Psoas muscle (tissue), 8 donors: Measurements from ENCODE around the gene NSUN3. TPM values are rescaled to one million over a fixed set of nuclear protein-coding genes. Genes with fewer than 3 reads are reported as not detected.

Experiments
- ATAC-seq, 4 donors: fragments of 200-7000 bp; cut with Tn5 transposase; one replicate each; pipeline ENCODE4 v1.9.1; 2020; ENCODE audit warnings: moderate library complexity in 3 of 4, mild to moderate bottlenecking in 2 of 4
- DNase-seq, 2 donors: peaks; one replicate each; pipeline ENCODE4 v3.0.0-alpha.2; 2020
- H3K27ac ChIP-seq: fragments of 200-600 bp; one replicate; pipeline ENCODE4 v1.8.0; 2022
- H3K27me3 ChIP-seq, 3 donors: fragments of 200-600 bp in 1 of 3; one replicate each; pipeline versions ENCODE4 v1.6.1 to v1.8.0; 2013 to 2022; ENCODE audit warnings: low read length in 2 of 3, mild to moderate bottlenecking in 2 of 3, moderate library complexity in 1 of 3; ENCODE audit not compliant: insufficient read depth in 3 of 3
- H3K36me3 ChIP-seq, 2 donors: fragments of 200-600 bp in 1 of 2; one replicate each; pipeline versions ENCODE4 v1.6.1 to v1.8.0; 2013 to 2022; ENCODE audit warnings: low read depth in 1 of 2, mild to moderate bottlenecking in 1 of 2, moderate library complexity in 1 of 2; ENCODE audit not compliant: insufficient read depth in 1 of 2
- H3K4me1 ChIP-seq: fragments of 200-600 bp; one replicate; pipeline ENCODE4 v1.8.0; 2022
- H3K4me3 ChIP-seq: fragments of 200-600 bp; one replicate; pipeline ENCODE4 v1.8.0; 2022; ENCODE audit warnings: mild to moderate bottlenecking
- H3K9me3 ChIP-seq: fragments of 200-600 bp; one replicate; pipeline ENCODE4 v1.8.0; 2022
- WGBS, 3 donors: extraction: QIAGEN DNeasy Blood & Tissue Kit; methylation state at CpG; one replicate each; pipeline versions ENCODE4 v1.1.6 to v1.1.7; 2013; 5-methylcytosine and 5-hydroxymethylcytosine counted together
- intact Hi-C, 2 donors: fragments of 100-400 bp; cut with DNase I; formaldehyde crosslinking; loops; one replicate each; pipeline versions ENCODE4 v1.11.0 to v1.14.2; 2022
- polyA plus RNA-seq, 3 donors: library from polyadenylated mRNA; stranded (reverse); fragments of 200-250 nt; gene quantifications; one replicate each; pipeline ENCODE4 v1.2.3, GENCODE V29; 2013
- total RNA-seq, 4 donors: library from RNA; stranded (reverse); fragmentation: NEBNext Ultra II Directional in 2 of 4; extraction: Animal tissue kit (Norgen Biotek cat#: 25700) in 2 of 4; gene quantifications; one replicate each; pipeline versions ENCODE4 v1.2.1 to v1.2.4, GENCODE V29; 2021 to 2023
- TF ChIP-seq, protein P1 (sequence below): fragments of 200-600 bp; IDR thresholded peaks from one replicate; pipeline ENCODE4 v1.8.0; 2022; ENCODE audit warnings: antibody characterized with exemption
- donor health status: healthy with polysubstance abuse.
- donor health status: DM: no; HTN: no; CAD: no; lungs with moderate emphysema.
- donor health status: Bipolar disorder and iron deficiency.
- donor health status: healthy.
- donor health status: DM: yes; HTN: yes; CAD: no.
- donor health status: DM: no; HTN: no; CAD: no.
- donor health status: DM: no; HTN: no; CAD: no.
- donor health status: DM: yes; HTN: yes; CAD: no.

The NSUN3 gene
- total and polyA plus RNA-seq, 7 donors = 1.5 to 4.1 (median 2.6) TPM

- intact Hi-C loops = loop anchor here (5.0 kb wide), 1 partner anchor 64 kb away; no protein-coding TSS in a partner anchor
- 81 to 88% (median 86%) methylated on average over 1 of the region's 1 CpG for WGBS, 3 donors
- no peaks in the 10 kb centered on the region for H3K27me3 ChIP-seq
- peaks cover 4% of the 10 kb centered on the region for H3K4me1 ChIP-seq
- TF ChIP-seq, protein P1, sequence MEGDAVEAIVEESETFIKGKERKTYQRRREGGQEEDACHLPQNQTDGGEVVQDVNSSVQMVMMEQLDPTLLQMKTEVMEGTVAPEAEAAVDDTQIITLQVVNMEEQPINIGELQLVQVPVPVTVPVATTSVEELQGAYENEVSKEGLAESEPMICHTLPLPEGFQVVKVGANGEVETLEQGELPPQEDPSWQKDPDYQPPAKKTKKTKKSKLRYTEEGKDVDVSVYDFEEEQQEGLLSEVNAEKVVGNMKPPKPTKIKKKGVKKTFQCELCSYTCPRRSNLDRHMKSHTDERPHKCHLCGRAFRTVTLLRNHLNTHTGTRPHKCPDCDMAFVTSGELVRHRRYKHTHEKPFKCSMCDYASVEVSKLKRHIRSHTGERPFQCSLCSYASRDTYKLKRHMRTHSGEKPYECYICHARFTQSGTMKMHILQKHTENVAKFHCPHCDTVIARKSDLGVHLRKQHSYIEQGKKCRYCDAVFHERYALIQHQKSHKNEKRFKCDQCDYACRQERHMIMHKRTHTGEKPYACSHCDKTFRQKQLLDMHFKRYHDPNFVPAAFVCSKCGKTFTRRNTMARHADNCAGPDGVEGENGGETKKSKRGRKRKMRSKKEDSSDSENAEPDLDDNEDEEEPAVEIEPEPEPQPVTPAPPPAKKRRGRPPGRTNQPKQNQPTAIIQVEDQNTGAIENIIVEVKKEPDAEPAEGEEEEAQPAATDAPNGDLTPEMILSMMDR = no peak
- H3K27ac ChIP-seq = no peak overlapping the region
- no peaks in the 10 kb centered on the region for H3K36me3 ChIP-seq
- DNase-seq = no peak
- no peaks in the 10 kb centered on the region for H3K9me3 ChIP-seq
- no peak for ATAC-seq
- no peak overlapping the region for H3K4me3 ChIP-seq
Measured at GRCh38 chr3:94065819-94066480, 3.1 kb downstream of the NSUN3 start.

- H3K36me3 ChIP-seq = no peaks in the 10 kb centered on the region
- WGBS, 3 donors = 73 to 80% (median 77%) methylated on average over 6 of the region's 6 CpGs
Measured at GRCh38 chr3:94066506-94067500, 3.9 kb downstream of the NSUN3 start.

GRCh38 chr3:94069194-94069813 lies 6.4 kb downstream of the NSUN3 start:
- WGBS, 3 donors = 49 to 64% (median 61%) methylated on average over 4 of the region's 4 CpGs
- no peak overlapping the region for H3K4me3 ChIP-seq
- intact Hi-C loops = loop anchor here (5.0 kb wide), 1 partner anchor 67 kb away; no protein-coding TSS in a partner anchor
- ATAC-seq = no peak
- H3K36me3 ChIP-seq = no peaks in the 10 kb centered on the region
- H3K4me1 ChIP-seq = no peaks in the 10 kb centered on the region
- no peak overlapping the region for H3K27ac ChIP-seq
- no peaks in the 10 kb centered on the region for H3K27me3 ChIP-seq
- TF ChIP-seq, protein P1 = peak; percentile 61
- no peak for DNase-seq
- H3K9me3 ChIP-seq = no peaks in the 10 kb centered on the region

More at GRCh38 chr3:94066506-94067500, 3.9 kb downstream of the NSUN3 start:
- peaks cover 4% of the 10 kb centered on the region for H3K4me1 ChIP-seq
- no peaks in the 10 kb centered on the region for H3K9me3 ChIP-seq
- ATAC-seq (no peak), DNase-seq (no peak)
- intact Hi-C loops = loop anchor here (5.0 kb wide), 1 partner anchor 65 kb away; no protein-coding TSS in a partner anchor
- H3K27me3 ChIP-seq = no peaks in the 10 kb centered on the region
- no peak overlapping the region for H3K27ac ChIP-seq
- H3K4me3 ChIP-seq = no peak overlapping the region
- TF ChIP-seq, protein P1 = no peak

DNA sequence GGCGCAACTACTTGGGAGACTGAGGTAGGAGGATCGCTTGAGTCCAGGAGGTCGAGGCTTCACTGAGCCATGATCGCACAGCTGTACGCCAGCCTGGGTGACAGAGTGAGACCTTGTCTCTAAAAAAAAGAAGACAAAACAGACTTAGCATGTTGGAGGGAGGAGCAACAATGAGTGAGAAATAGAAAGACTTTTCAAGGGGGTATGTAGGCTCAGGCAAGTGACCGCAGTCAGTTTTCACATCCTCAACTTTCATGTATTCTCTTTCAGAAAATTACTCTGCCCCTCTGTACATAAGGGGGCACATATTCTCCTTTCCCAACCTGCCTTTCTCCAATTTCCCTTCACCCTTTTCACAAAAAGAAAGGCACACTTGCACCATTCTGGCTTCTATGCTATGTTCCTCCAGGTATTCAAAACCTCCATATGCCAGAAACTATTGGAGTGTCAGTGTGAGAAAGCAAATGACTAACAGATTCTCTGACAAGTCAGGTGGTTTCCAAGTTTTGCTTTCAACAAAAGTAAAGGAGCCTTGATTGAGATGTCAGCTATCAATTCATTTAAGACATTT lies 7.6 kb downstream of the NSUN3 start:
- WGBS, 3 donors = 93 to 95% (median 94%) methylated on average over 6 of the region's 6 CpGs
- no peak for DNase-seq
- no peak overlapping the region for H3K4me3 ChIP-seq
- intact Hi-C loops = no loop called here
- H3K4me1 ChIP-seq = no peaks in the 10 kb centered on the region
- TF ChIP-seq, protein P1 = no peak
- no peak for ATAC-seq
- H3K36me3 ChIP-seq = no peaks in the 10 kb centered on the region
- H3K9me3 ChIP-seq = no peaks in the 10 kb centered on the region
- no peak overlapping the region for H3K27ac ChIP-seq
- H3K27me3 ChIP-seq = no peaks in the 10 kb centered on the region
